Activated gamma-delta T cell treated with Interleukin-2 at 50 U/mL for 16 hours (primary cell): Measurements from ENCODE around the gene CCIN.

ENCODE experiments used
- DNase-seq: peaks from one replicate; pipeline ENCODE4 v3.0.0-alpha.2; 2020

Gene CCIN

DNA sequence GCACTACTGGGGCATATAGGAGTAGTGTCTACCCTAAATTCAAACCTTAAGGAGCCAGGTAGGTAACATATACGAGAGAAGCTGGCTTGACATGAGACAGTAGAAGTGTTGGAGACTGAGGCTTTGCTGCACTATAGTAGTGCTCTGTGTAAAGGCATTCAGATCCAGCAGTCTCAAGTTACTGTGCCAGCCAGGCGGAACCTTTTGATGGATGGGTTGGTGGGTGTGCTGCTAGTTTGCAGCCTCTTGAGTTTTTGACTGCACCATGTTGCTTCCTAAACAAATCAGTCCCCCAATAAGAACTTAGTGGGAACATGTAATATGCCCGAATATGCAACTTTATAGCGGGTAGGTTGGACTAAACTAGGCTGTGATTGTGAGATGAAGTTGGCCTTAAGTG, 23.0 kb downstream of the CCIN start:
- no peak for DNase-seq

DNA sequence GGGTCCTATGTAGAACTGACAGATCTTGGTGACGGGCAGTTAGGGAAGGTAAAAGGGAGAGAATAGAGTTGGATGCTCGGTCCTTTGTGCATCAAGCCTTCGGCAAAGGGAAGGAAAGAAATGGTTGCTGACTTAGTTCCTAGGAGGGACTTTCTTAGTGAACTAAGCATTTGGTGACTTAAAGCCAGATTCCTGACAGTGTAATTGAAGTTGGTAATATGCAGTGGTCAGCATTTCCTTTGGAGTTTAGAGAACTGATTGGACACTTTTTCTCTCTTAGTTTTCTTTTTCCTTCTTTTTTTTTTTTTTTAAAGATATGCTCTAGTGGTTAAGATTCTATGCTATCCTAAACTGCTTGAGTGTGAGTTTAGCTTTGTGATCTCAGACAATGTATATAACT, 23.8 kb downstream of the CCIN start:
- no peak for DNase-seq

GRCh38 chr9:36194326-36195000, 25.3 kb downstream of the CCIN start:
- no peak for DNase-seq

DNA sequence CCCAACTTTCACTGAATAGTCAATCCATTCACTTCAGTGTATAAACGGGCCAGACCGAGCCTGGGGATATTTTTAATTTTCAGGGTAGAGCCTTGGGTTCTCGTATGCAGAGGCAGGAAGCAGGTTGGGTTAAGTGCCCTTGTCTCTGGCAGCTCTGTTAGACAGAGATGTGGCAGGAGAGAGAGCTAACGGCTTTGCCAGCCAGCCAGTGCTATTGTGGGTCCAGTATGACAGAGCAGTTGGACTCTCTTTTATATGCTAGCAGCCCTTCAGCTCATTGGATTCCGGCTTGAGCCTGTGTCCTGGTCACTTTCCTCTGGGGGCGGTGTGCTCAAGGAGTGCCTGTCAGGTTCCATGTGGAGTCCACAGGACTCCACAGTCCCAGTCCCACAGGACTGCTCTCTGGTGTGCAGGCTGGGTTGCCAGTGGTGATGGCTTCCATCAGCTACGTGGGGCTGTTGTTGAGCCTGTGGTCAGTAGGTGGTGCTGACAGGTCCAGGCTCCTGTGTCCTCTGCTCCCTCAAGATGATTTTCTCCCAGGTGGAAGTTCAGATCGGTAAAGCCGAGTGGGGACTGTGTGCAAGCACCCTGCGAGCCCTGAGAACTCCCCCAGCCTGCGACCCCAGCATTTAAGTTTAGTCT, 35.8 kb downstream of the CCIN start:
- DNase-seq: no peak

DNA sequence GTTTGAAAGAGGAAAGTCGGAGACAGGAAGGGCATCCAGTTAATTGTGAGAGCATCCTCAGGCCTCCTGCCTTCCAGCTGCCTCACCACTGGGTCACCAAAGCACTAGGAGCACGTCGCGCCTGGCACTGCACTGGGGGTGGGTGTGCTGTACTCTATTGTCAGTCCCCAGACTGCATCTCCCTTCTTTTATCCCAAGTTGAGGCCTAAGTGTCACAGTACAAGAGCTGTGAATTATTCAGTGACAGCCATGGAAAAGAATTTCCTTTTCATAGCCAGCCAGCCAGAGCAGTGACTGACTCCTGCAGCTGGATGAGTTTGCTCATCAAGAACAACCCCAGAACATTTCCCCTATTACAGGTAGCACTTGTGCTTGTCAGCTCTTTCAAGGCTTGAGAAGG, 37.8 kb downstream of the CCIN start:
- no peak for DNase-seq

GRCh38 chr9:36207546-36208012, 38.4 kb downstream of the CCIN start:
- DNase-seq: no peak

DNA sequence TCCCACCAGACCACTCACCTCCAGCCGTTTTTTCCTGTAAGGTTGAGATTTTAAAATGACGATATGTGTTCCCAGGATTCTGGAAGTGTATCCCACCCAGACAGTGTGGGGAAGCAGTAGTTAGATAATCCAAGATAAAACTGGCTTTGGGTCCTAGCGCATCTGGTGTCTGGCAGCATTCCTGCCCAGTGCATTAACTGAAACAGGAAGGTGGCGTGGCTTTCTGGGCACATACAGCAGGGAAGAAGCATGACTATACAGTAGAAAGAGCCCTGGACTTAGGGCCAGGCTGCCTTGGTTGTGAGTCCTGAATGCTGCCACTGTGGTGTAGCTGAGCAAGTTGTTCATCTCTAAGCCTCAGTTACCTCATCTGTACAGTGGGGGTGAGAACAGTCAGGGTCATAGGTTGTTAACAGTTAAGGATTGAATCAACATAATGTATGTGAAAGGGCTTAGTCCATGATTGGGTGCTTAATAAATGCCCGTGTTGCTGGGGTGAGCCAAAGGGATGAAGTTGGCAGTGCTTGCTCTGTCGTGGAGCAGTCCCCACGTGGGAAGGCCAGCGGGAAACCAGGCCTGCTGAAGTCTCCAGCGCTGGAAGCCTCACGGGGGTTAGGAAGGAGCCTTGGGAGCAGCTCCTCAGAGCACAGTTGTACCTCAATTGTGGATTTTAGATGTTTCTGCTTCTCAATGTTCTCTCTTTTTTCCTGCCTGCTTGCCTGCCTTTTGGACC, 39.5 kb downstream of the CCIN start:
- no peak for DNase-seq

DNA sequence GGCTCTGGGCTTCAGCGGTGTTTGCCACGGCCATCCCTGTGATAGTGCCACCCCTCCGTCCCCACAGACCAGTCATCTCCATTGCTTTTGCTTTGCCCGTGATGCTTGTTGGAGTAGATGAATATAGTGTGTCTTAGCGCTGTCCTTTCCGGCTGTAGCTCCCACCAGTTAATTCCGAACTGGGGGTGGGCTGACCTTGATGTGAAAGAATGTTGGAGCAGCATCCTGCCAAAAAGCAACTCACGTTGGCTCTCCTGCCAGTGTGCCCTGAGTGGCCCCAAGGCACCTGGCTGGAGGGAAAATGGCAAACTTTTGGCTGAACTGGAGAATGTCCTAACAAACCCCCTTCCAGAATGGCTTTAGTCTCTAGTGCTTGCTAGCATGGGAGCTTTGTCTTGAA, 41.5 kb downstream of the CCIN start:
- DNase-seq: no peak

DNA sequence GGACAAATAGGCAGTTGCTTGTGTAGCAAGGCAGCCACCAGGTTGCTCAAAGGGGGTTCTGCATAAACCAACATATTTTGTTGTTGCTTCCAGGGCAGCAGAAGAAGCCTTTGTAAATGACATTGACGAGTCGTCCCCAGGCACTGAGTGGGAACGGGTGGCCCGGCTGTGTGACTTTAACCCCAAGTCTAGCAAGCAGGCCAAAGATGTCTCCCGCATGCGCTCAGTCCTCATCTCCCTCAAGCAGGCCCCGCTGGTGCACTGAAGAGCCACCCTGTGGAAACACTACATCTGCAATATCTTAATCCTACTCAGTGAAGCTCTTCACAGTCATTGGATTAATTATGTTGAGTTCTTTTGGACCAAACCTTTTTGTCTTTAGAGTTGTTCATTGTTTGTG, 42.3 kb downstream of the CCIN start:
- no peak for DNase-seq

DNA sequence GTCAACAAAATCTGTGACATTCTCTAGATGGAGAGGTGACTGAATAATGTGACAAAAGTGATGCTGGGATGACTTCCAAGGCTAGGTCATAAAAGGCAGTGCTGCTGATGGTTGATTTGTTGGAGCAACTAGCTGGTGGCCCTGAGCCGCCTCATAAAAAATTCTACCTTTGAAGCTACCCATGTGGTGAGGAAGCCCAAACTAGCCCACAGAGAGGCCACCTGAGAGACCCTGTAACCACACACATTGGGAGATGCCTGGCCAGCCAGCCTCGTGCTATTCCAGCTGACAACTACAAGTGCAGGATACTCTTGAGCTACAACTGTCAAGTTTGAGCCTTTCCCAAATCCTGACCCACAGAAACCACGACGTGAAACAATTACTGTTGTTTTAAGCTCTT, 44.2 kb downstream of the CCIN start:
- no peak for DNase-seq

DNA sequence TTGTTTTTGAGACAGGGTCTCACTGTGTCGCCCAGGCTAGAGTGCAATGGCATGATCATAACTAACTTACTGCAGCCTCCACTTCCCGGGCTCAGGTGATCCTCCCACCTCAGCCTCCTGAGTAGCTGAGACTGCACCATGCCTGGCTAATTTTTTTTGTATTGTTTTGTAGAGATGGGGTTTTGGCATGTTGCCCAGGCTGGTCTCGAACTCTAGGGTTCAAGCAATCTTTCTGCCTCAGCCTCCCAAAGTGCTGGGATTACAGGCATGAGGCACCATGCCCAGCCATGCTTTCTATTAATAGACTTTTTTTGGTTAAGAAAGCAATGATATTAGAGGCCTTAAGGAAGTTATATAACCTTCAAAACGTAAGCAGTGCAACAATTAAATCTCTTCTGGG, 44.8 kb downstream of the CCIN start:
- DNase-seq: no peak

GRCh38 chr9:36214571-36214970, 45.4 kb downstream of the CCIN start:
- no peak for DNase-seq

DNA sequence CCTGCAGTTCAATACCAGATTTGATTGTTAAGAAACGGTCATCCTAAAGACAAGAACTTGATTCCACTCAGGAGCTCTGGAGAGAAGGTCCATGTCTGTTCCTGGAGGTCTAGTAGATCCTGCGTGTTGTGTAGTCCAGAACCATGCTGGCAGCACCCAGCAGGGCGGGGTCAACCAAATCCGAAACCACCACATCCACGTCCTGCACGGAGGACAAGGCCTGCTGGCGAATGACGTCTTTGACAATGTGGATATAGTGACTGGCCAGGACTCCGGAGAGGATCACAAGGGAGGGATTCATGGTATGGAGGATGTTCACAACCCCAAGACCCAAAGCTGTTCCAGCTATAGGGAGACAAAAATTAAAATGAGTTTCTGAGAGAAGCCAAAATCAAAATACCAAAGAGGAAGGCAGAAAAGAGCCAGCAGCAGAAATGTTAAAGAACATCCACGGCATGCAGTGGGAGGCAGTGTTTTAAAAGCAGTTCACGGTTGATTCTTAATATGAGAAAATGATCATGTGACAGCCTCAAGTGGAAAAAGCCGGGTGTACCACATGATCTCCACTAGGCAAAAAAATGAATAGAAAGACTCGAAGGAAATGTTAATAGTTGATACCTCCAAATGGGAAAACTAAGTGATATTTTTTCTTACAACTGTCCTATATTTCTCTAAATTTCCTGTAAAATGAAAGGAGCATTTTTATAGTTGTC, 48.2 kb downstream of the CCIN start:
- no peak for DNase-seq

DNA sequence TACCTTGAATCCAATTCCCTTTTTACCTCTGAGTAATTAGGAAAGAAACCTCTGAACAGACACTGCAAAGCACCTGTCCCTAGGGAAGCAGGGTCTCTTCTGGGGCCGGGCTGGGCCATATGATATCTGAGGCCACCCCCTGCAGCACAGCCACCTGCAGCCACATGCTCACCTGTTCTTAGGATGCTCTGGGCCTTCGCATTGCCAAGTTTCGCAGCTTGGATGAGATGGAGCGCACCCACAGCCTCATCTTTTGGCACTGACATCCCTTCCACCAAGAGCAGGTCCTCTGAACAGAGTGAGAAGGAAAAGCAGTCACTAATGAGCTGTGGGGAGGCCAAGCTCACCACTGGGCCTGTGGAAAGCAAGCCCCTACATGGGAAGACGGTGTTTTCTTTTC, 48.8 kb downstream of the CCIN start:
- no peak for DNase-seq

- DNase-seq: no peak
Measured at GRCh38 chr9:36218411-36218901, 49.3 kb downstream of the CCIN start.
